GM23338 (cell line): Measurements from ENCODE around the gene METTL3. TPM values are rescaled to one million over a fixed set of nuclear protein-coding genes. Genes with fewer than 3 reads are reported as not detected.

Experiments
- ATAC-seq: fragments of 200-7000 bp; cut with Tn5 transposase; 3 replicates; pipeline ENCODE4 v1.9.1; 2020
- DNase-seq: peaks from one replicate; pipeline ENCODE4 v3.0.0-alpha.2; 2015; ENCODE audit warnings: low spot score
- H2AFZ ChIP-seq: fragments of 200-600 bp; sonication (generic); 2 replicates; pipeline ENCODE4 v1.8.0; 2016; ENCODE audit warnings: antibody characterized with exemption, mild to moderate bottlenecking, moderate library complexity
- H3F3A ChIP-seq: fragments of 200-600 bp; sonication (generic); replicated peaks from 2 replicates; pipeline ENCODE4 v1.8.0; 2017; ENCODE audit warnings: antibody characterized with exemption, mixed run types, low read depth
- H3K27ac ChIP-seq: fragments of 200-600 bp; sonication (generic); 2 replicates; pipeline ENCODE4 v1.6.1; 2016; ENCODE audit warnings: low read depth
- H3K27me3 ChIP-seq: fragments of 200-600 bp; sonication (generic); 2 replicates; pipeline ENCODE4 v1.8.0; 2016; ENCODE audit warnings: mild to moderate bottlenecking, mixed run types, moderate library complexity; ENCODE audit not compliant: insufficient read depth
- H3K36me3 ChIP-seq: fragments of 200-600 bp; sonication (generic); 2 replicates; pipeline ENCODE4 v1.8.0; 2016; ENCODE audit warnings: mild to moderate bottlenecking; ENCODE audit not compliant: insufficient read depth
- H3K4me1 ChIP-seq: fragments of 200-600 bp; sonication (generic); 2 replicates; pipeline ENCODE4 v1.8.0; 2016; ENCODE audit warnings: mild to moderate bottlenecking, moderate library complexity; ENCODE audit not compliant: insufficient read depth
- H3K4me2 ChIP-seq: fragments of 200-600 bp; sonication (generic); 2 replicates; pipeline ENCODE4 v1.7.1; 2017; ENCODE audit warnings: mixed run types
- H3K4me3 ChIP-seq: fragments of 200-600 bp; sonication (generic); 2 replicates; pipeline ENCODE4 v1.6.1; 2016; ENCODE audit warnings: mixed run types
- H3K79me2 ChIP-seq: fragments of 200-600 bp; sonication (generic); replicated peaks from 2 replicates; pipeline ENCODE4 v1.8.0; 2017; ENCODE audit warnings: mild to moderate bottlenecking; ENCODE audit not compliant: insufficient read depth
- H3K9me2 ChIP-seq: fragments of 200-600 bp; sonication (generic); 2 replicates; pipeline ENCODE4 v1.8.0; 2017; ENCODE audit not compliant: insufficient read depth
- H4K20me1 ChIP-seq: fragments of 200-600 bp; sonication (generic); replicated peaks from 2 replicates; pipeline ENCODE4 v1.8.0; 2017; ENCODE audit warnings: mild to moderate bottlenecking; ENCODE audit not compliant: insufficient read depth
- H3K27ac Mint-ChIP-seq: 2 replicates; pipeline ENCODE4 v1.8.0; 2020; ENCODE audit warnings: inconsistent platforms, mild to moderate bottlenecking, moderate library complexity, mixed read lengths
- H3K27me3 Mint-ChIP-seq: 3 replicates; pipeline ENCODE4 v1.8.0; 2022; ENCODE audit warnings: low read depth, mild to moderate bottlenecking, moderate library complexity, mixed read lengths, inconsistent platforms; ENCODE audit not compliant: insufficient read depth, poor library complexity
- H3K36me3 Mint-ChIP-seq: 3 replicates; pipeline ENCODE4 v1.8.0; 2021; ENCODE audit warnings: low read depth, mild to moderate bottlenecking, inconsistent platforms, moderate library complexity, mixed read lengths
- H3K4me1 Mint-ChIP-seq: 3 replicates; pipeline ENCODE4 v1.8.0; 2020; ENCODE audit warnings: mild to moderate bottlenecking, inconsistent platforms, mixed read lengths
- H3K4me3 Mint-ChIP-seq: 3 replicates; pipeline ENCODE4 v1.8.0; 2021; ENCODE audit warnings: moderate library complexity, mild to moderate bottlenecking, inconsistent platforms, mixed read lengths
- H3K9me3 Mint-ChIP-seq: 3 replicates; pipeline ENCODE4 v1.8.0; 2020; ENCODE audit warnings: moderate library complexity, mild to moderate bottlenecking, inconsistent platforms, mixed read lengths
- CREB1 ChIP-seq: fragments of 250-450 bp; sonication (Bioruptor Pico); IDR thresholded peaks from 2 replicates; pipeline ENCODE4 v1.5.0; 2020; ENCODE audit warnings: low read depth, mild to moderate bottlenecking, moderate library complexity
- CTCF ChIP-seq, 2 experiments: fragments of 200-600 bp in 1 of 2; sonication (generic) in 1 of 2; conservative IDR thresholded peaks; 2 replicates each; pipeline versions ENCODE4 v1.5.1 to v1.6.1; 2016 to 2017; ENCODE audit warnings: antibody characterized with exemption in 2 of 2, low read depth in 2 of 2, mild to moderate bottlenecking in 2 of 2, moderate library complexity in 1 of 2
- ETS1 ChIP-seq: IDR thresholded peaks from 2 replicates; pipeline ENCODE4 v1.6.1; 2016; ENCODE audit warnings: antibody characterized with exemption
- EZH2 ChIP-seq: fragments of 200-600 bp; sonication (generic); IDR thresholded peaks from one replicate; pipeline ENCODE4 v1.8.0; 2017; ENCODE audit warnings: antibody characterized with exemption, mild to moderate bottlenecking, low read depth; ENCODE audit not compliant: unreplicated experiment
- EZH2phosphoT487 ChIP-seq: fragments of 200-600 bp; sonication (generic); IDR thresholded peaks from one replicate; pipeline ENCODE4 v1.8.1; 2018; ENCODE audit warnings: antibody characterized with exemption; ENCODE audit not compliant: unreplicated experiment
- JUNB ChIP-seq: IDR thresholded peaks from one replicate; pipeline ENCODE4 v1.6.1; 2016; ENCODE audit warnings: antibody characterized with exemption; ENCODE audit not compliant: unreplicated experiment
- NANOG ChIP-seq: IDR thresholded peaks from 2 replicates; pipeline ENCODE4 v1.6.1; 2016; ENCODE audit warnings: antibody characterized with exemption, borderline replicate concordance
- POLR2AphosphoS5 ChIP-seq: IDR thresholded peaks from 2 replicates; pipeline ENCODE4 v1.6.1; 2016; ENCODE audit warnings: antibody characterized with exemption, low read depth
- REST ChIP-seq: IDR thresholded peaks from one replicate; pipeline ENCODE4 v1.6.1; 2018; ENCODE audit warnings: antibody characterized with exemption; ENCODE audit not compliant: unreplicated experiment
- STAT1 ChIP-seq: IDR thresholded peaks from one replicate; pipeline ENCODE4 v1.6.1; 2016; ENCODE audit warnings: antibody characterized with exemption; ENCODE audit not compliant: unreplicated experiment
- ZNF114 ChIP-seq: fragments of 250-450 bp; sonication (Bioruptor Pico); IDR thresholded peaks from 2 replicates; pipeline ENCODE4 v1.5.0; 2020; ENCODE audit warnings: mild to moderate bottlenecking, moderate library complexity
- ZNF331 ChIP-seq: fragments of 250-450 bp; sonication (Bioruptor Pico); IDR thresholded peaks from 2 replicates; pipeline ENCODE4 v1.5.0; 2020; ENCODE audit warnings: low read depth, mild to moderate bottlenecking, moderate library complexity
- ZNF462 ChIP-seq: fragments of 250-450 bp; sonication (Bioruptor Pico); IDR thresholded peaks from 2 replicates; pipeline ENCODE4 v1.5.0; 2020; ENCODE audit warnings: mild to moderate bottlenecking, moderate library complexity
- polyA plus RNA-seq: library from polyadenylated mRNA; unstranded; fragments of >200 nt; fragmentation: Nextera tagmentation; extraction: Ambion mirVana; gene quantifications from 2 replicates; pipeline ENCODE4 v1.2.1, GENCODE V29; 2016
- total RNA-seq: library from RNA; depleted of rRNA; stranded (reverse); fragments of >200 nt; shearing (Covaris generic); gene quantifications from 2 replicates; pipeline ENCODE4 v1.2.3, GENCODE V29; 2014

The METTL3 gene
- total and polyA plus RNA-seq, 2 experiments from 2014 or later = 100 to 140 TPM

- H3K36me3 ChIP-seq = peaks cover 19% of the 10 kb centered on the region
- H3K9me3 Mint-ChIP-seq = no peaks in the 10 kb centered on the region; the same call in 1 of the 3 replicates
- ATAC-seq (no peak), DNase-seq (no peak)
- no peak for TF ChIP-seq CTCF (conservative IDR thresholded peaks at IDR 0.05; ENCODE audit: low read depth in 2 of 2)
- no peak for TF ChIP-seq NANOG
- TF ChIP-seq ZNF331 (CRISPR knock-in tag) = no peak
- no peak for TF ChIP-seq JUNB
- no peak for TF ChIP-seq STAT1
- TF ChIP-seq EZH2phosphoT487 = no peak
- TF ChIP-seq ZNF462 (CRISPR knock-in tag) = no peak
- no peak for TF ChIP-seq ZNF114 (CRISPR knock-in tag)
- no peak; the same call in 1 of the 2 replicates for TF ChIP-seq POLR2AphosphoS5
- no peak for TF ChIP-seq REST
- no peak for TF ChIP-seq CREB1 (CRISPR knock-in tag)
- TF ChIP-seq EZH2 = no peak
- no peak for TF ChIP-seq ETS1
- no peak overlapping the region for H2AFZ ChIP-seq
- H3K79me2 ChIP-seq = peaks cover 84% of the 10 kb centered on the region
- H3K36me3 Mint-ChIP-seq = peaks cover 69% of the 10 kb centered on the region
- peaks cover 18% of the 10 kb centered on the region for H3F3A ChIP-seq
- peaks cover 79% of the 10 kb centered on the region for H3K4me1 Mint-ChIP-seq
- peaks cover 34% of the 10 kb centered on the region for H3K27me3 Mint-ChIP-seq
- H4K20me1 ChIP-seq = peaks cover 8% of the 10 kb centered on the region
- H3K27ac Mint-ChIP-seq = peak overlapping the region; percentile 99
- H3K27me3 ChIP-seq = no peaks in the 10 kb centered on the region
- H3K4me2 ChIP-seq = peak overlapping the region; percentile 82
- peak overlapping the region; percentile 74 for H3K4me3 ChIP-seq
- H3K9me2 ChIP-seq = no peaks in the 10 kb centered on the region
- peaks cover 69% of the 10 kb centered on the region for H3K4me1 ChIP-seq
- H3K27ac ChIP-seq = peak overlapping the region; percentile 99
- H3K4me3 Mint-ChIP-seq = peak overlapping the region; percentile 83
Measured at GRCh38 chr14:21527318-21527679, 16.2 kb upstream of the METTL3 start.
